HPDE6-E6E7 (cell line): ENCODE results near the gene EEF2K.
"Not testable (repeated sequence)": the region's sequence is repeated elsewhere in the genome, so short reads cannot be mapped to it uniquely, and the experiment has no call there.

Experiments used
- DNase-seq: peaks from one replicate; pipeline ENCODE4 v3.0.0; 2011; ENCODE audit warnings: missing footprints; ENCODE audit errors: extremely low spot score

EEF2K gene

GRCh38 chr16:22293137-22294106 lies 87.3 kb downstream of the EEF2K start:
- DNase-seq = no peak

DNA sequence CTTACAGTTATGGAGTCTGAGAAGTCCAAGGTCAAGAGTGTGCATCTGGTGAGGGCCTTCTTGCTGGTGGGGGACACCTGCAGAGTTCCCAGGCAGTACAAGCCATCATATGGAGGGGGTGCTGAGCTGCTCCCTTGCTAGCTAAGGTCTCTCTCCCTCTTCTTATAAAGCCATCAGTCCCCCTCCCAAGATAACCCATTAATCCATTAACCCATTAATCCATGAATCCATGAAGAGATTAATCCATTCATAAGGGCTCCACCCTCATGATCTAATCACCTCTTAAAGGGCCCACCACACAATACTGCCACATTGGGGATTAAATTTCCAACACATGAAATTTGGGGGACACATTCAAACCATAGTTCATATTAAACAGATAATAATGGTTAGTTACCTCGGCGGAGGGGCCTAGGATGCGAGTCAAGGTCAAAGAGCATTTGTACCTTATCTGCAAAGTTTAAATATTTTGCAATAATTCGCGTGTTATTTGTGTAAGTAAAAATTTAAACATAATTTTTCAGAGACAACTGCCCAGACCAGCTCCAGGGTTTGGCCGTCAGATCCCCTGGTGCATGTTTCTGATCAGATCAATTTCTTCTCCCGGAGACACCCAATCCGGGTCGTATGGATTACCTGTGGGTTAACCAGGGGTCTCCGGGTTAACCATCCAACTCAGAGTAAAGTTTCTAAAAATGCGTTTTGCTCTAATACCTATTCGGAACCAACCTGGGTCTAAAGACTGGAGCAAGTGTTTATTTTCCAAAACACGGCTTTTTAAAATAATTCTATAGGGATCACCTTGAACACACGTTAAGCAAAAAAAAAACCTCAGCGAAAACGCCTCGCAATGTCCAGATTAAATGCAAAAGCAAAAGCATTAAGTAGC lies 90.4 kb downstream of the EEF2K start:
- no peak for DNase-seq

- peak; percentile 88 for DNase-seq
These were observed 91.2 kb downstream of the EEF2K start, which contains the start of gene POLR3E for GRCh38 chr16:22297114-22297870. Gene POLR3E, plus strand, starts transcription at chr16:22297409. Its CDS starts 5,560 bp downstream, at chr16:22302969.

GRCh38 chr16:22297871-22298733 lies 92.0 kb downstream of the EEF2K start:
- peak; percentile 70 for DNase-seq

- DNase-seq = no peak
These were observed 93.0 kb downstream of the EEF2K start for GRCh38 chr16:22299036-22299435.

GRCh38 chr16:22300427-22301071 lies 94.5 kb downstream of the EEF2K start:
- DNase-seq = peak; percentile 48

DNA sequence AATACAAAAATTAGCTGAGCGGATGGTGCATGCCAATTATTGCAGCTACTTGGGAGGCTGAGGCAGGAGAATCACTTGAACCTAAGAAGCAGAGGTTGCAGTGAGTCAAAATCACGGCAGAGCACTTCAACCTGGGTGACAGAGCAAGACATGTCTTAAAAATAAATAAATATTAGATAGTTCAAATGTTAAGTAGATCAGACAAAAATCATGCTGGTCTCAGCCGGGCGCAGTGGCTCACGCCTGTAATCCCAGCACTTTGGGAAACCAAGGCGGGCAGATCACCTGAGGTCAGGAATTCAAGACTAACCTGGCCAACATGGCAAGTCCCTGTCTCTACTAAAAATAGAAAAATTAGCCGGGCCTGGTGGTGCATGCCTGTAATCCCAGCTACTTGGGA lies 95.3 kb downstream of the EEF2K start:
- not testable (repeated sequence) for DNase-seq

- DNase-seq = no peak
These were observed 96.8 kb downstream of the EEF2K start for GRCh38 chr16:22302776-22303363.

GRCh38 chr16:22304411-22304810 lies 98.3 kb downstream of the EEF2K start:
- no peak for DNase-seq

GRCh38 chr16:22306788-22307187 lies 100.7 kb downstream of the EEF2K start:
- no peak for DNase-seq

DNA sequence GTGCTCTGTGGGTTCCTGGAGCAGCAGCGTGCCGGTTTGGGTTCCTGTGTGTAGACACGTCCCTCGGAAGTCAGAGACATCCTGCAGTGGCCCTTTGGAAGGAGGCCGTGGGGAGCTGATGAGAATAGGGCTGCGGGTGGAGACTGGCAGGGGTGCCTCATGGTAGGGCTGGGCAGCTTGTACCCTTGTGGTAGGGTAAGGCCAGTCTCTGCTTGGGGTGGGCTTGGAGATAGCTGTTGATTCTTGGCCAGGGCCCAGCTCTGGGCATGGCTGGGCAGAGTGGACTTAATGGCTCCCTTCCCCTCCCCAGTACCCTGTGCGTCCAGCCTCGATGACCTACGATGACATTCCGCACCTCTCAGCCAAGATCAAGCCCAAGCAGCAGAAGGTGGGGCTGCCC lies 101.8 kb downstream of the EEF2K start:
- DNase-seq = no peak

- DNase-seq = no peak
These were observed 102.9 kb downstream of the EEF2K start for GRCh38 chr16:22308824-22309520.

DNA sequence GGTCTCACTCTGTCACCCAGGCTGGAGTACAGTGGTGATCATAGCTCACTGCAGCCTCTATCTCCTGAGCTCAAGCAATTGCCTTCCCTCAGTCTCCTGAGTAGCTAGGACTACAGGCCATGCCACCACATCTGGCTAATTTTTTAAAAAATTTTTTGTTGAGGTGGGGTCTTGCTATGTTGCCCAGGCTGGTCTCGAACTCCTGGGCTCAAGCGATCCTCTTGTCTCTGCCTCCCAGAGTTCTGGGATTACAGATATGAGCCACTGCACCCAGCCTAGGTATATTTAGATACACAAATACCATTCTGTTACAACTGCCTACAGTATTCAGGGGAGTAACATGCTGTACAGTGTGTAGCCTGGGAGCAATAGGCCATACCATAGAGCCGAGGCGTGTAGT lies 105.4 kb downstream of the EEF2K start:
- DNase-seq = no peak

- DNase-seq = no peak
These were observed 107.1 kb downstream of the EEF2K start for GRCh38 chr16:22312897-22313781.

- no peak for DNase-seq
These were observed 107.9 kb downstream of the EEF2K start for GRCh38 chr16:22313876-22314470.

DNA sequence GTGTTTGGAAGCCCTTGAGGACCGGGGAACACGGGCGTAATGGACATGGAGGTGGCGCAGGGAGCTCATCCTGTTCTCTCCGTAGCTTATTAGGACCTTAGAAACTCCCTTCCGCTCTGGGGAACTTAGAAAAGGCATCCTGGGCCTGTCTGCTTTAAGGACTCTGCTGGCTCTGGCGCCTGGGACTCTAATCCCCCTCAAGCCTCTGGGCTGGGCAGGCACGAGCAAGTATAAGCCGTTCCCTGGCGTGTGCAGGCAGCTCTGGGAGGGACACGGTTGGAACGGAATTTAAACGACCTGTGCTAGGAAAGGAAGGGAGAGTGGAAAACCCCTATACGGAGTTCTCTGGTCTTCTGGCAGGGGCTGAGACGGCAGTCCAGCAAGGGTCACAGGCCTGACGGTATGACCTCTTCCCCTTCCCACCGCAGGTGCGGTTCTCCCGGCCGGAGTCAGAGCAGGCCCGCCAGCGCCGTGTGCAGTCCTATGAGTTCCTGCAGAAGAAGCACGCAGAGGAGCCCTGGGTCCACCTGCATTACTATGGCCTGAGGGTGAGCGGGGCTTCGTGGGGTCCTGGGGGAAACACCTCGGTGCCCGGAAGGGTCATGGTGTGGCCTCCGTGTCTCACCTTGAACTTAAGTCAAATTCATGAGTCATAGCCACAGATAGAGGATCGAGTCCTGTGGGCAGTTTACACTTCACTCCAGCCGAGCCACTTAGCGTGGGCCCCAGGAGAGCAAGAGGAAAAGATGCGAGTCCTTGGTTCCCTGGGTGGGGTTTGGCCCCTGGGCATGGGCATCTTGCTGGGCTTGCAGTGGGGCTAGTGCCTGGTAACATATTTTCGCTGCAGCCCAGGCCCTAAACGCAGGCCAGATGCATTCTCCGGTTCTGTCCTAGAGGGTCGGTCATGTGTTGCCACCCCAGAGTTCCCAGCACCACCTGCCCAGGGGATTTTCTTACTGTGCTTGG lies 108.9 kb downstream of the EEF2K start:
- peak; percentile 67 for DNase-seq
